ENCODE results near the gene TRIM14. TPM values are rescaled to one million over a fixed set of nuclear protein-coding genes. Genes with fewer than 3 reads are reported as not detected.

The TRIM14 gene
- total RNA-seq, 2 donors from 2014 or later, result 2.1 to 4.9 TPM

- Histone ChIP-seq H3K4me3 (no peak overlapping the region), H3K36me3 (replicated peaks in 1 of 2; ENCODE audit: insufficient read depth in 1 of 2, low read depth in 2 of 2) (no peaks in the 10 kb centered on the region), H3K4me1 (peaks cover 14% of the 10 kb centered on the region), H3K27ac (no peak overlapping the region), H3K27me3 (no peaks in the 10 kb centered on the region), H3K9me3 (no peaks in the 10 kb centered on the region)
- WGBS, 2 donors, result 78 to 88% methylated on average over 4 of the region's 4 CpGs
- ATAC-seq (no peak), DNase-seq (no peak)
- intact Hi-C loops (cut with DNase I), result no loop called here
- no peak for TF ChIP-seq POLR2A (IDR thresholded peaks at IDR 0.05)
- TF ChIP-seq CTCF (IDR thresholded peaks at IDR 0.05), result no peak
Observed at GRCh38 chr9:98144076-98144475, 25.1 kb upstream of the TRIM14 start.

- TF ChIP-seq CTCF (IDR thresholded peaks at IDR 0.05), result no peak
- no peak for TF ChIP-seq POLR2A (IDR thresholded peaks at IDR 0.05)
- Histone ChIP-seq H3K36me3 (replicated peaks in 1 of 2; ENCODE audit: insufficient read depth in 1 of 2, low read depth in 2 of 2) (no peaks in the 10 kb centered on the region), H3K27ac (no peak overlapping the region), H3K9me3 (no peaks in the 10 kb centered on the region), H3K4me1 (peaks cover 14% of the 10 kb centered on the region), H3K27me3 (no peaks in the 10 kb centered on the region), H3K4me3 (no peak overlapping the region)
- 61 to 86% methylated on average over 4 to 8 of the region's 8 CpGs for WGBS, 2 donors
- no peak for DNase-seq
- no peak for ATAC-seq
- intact Hi-C loops (cut with DNase I), result no loop called here
Observed at GRCh38 chr9:98142925-98143481, 24.0 kb upstream of the TRIM14 start.

- no peaks in the 10 kb centered on the region for H3K9me3 ChIP-seq
- 69 to 84% methylated on average over 12 of the region's 13 CpGs for WGBS, 2 donors
- TF ChIP-seq POLR2A (IDR thresholded peaks at IDR 0.05), result no peak
- no peak for TF ChIP-seq CTCF (IDR thresholded peaks at IDR 0.05)
- peaks cover 14% of the 10 kb centered on the region for H3K4me1 ChIP-seq
- DNase-seq, result peak; percentile 14 to 44 (median 22)
- intact Hi-C loops (cut with DNase I), result no loop called here
- H3K27ac ChIP-seq, result no peak overlapping the region
- peak; percentile 16 for ATAC-seq
- H3K27me3 ChIP-seq, result no peaks in the 10 kb centered on the region
- no peak overlapping the region for H3K4me3 ChIP-seq
- no peaks in the 10 kb centered on the region for H3K36me3 ChIP-seq (replicated peaks in 1 of 2; ENCODE audit: insufficient read depth in 1 of 2, low read depth in 2 of 2)
Observed at GRCh38 chr9:98142182-98142907, 23.3 kb upstream of the TRIM14 start.

GRCh38 chr9:98140503-98140902 is 21.5 kb upstream of the TRIM14 start:
- intact Hi-C loops (cut with DNase I), result no loop called here
- ATAC-seq, result no peak
- H3K27ac ChIP-seq, result no peak overlapping the region

More at GRCh38 chr9:98140503-98140902, 21.5 kb upstream of the TRIM14 start:
- Histone ChIP-seq H3K4me1 (peaks cover 2% of the 10 kb centered on the region), H3K36me3 (replicated peaks in 1 of 2; ENCODE audit: insufficient read depth in 1 of 2, low read depth in 2 of 2) (no peaks in the 10 kb centered on the region), H3K9me3 (no peaks in the 10 kb centered on the region), H3K4me3 (no peak overlapping the region), H3K27me3 (no peaks in the 10 kb centered on the region)
- WGBS, 2 donors, result 62 to 82% methylated on average over 5 of the region's 5 CpGs
- no peak for DNase-seq
- TF ChIP-seq CTCF (IDR thresholded peaks at IDR 0.05) (no peak), POLR2A (IDR thresholded peaks at IDR 0.05) (no peak)
